Ascending aorta (tissue), 2 donors: ENCODE results near the gene MYNN. TPM values are rescaled to one million over a fixed set of nuclear protein-coding genes. Genes with fewer than 3 reads are reported as not detected.
"Not testable (repeated sequence)": the region's sequence is repeated elsewhere in the genome, so short reads cannot be mapped to it uniquely, and the experiment has no call there.

ENCODE experiments used
- DNase-seq, 2 donors: peaks; one replicate each; pipeline ENCODE4 v3.0.0-alpha.2; 2019; ENCODE audit warnings: low spot score in 2 of 2
- H3K27ac ChIP-seq, 2 donors: fragments of 200-600 bp; sonication (generic); one replicate each; pipeline ENCODE4 v1.5.1; 2016 to 2017; ENCODE audit warnings: mild to moderate bottlenecking in 1 of 2
- H3K27me3 ChIP-seq: fragments of 200-600 bp; sonication (generic); one replicate; pipeline ENCODE4 v1.5.1; 2017
- H3K36me3 ChIP-seq, 2 donors: fragments of 200-600 bp; sonication (generic); one replicate each; pipeline ENCODE4 v1.5.1; 2016
- H3K4me1 ChIP-seq, 2 donors: fragments of 200-600 bp; sonication (generic); one replicate each; pipeline ENCODE4 v1.5.1; 2016 to 2017; ENCODE audit warnings: mild to moderate bottlenecking in 1 of 2
- H3K4me3 ChIP-seq, 2 donors: fragments of 200-600 bp; sonication (generic); one replicate each; pipeline ENCODE4 v1.5.1; 2016 to 2017; ENCODE audit warnings: mild to moderate bottlenecking in 1 of 2
- H3K9me3 ChIP-seq, 2 donors: fragments of 200-600 bp; sonication (generic); one replicate each; pipeline ENCODE4 v1.5.1; 2016
- intact Hi-C: fragments of 100-400 bp; cut with DNase I; formaldehyde crosslinking; loops from one replicate; pipeline ENCODE4 v1.15.1; 2023
- total RNA-seq: library from RNA; depleted of rRNA; stranded (reverse); fragments of >200 nt; gene quantifications from one replicate; pipeline ENCODE4 v1.1.0, GENCODE V29; 2016
- TF ChIP-seq, protein P1 (sequence below), 3 experiments: fragments of 200-600 bp in 2 of 3; fragments of 450-650 bp in 1 of 3; sonication (generic) in 2 of 3; IDR thresholded peaks; one replicate each; pipeline ENCODE4 v1.5.1; 2016 to 2019; ENCODE audit warnings: antibody characterized with exemption in 3 of 3, mild to moderate bottlenecking in 1 of 3, moderate library complexity in 1 of 3

Gene MYNN
- total RNA-seq: 3.9 TPM

DNA sequence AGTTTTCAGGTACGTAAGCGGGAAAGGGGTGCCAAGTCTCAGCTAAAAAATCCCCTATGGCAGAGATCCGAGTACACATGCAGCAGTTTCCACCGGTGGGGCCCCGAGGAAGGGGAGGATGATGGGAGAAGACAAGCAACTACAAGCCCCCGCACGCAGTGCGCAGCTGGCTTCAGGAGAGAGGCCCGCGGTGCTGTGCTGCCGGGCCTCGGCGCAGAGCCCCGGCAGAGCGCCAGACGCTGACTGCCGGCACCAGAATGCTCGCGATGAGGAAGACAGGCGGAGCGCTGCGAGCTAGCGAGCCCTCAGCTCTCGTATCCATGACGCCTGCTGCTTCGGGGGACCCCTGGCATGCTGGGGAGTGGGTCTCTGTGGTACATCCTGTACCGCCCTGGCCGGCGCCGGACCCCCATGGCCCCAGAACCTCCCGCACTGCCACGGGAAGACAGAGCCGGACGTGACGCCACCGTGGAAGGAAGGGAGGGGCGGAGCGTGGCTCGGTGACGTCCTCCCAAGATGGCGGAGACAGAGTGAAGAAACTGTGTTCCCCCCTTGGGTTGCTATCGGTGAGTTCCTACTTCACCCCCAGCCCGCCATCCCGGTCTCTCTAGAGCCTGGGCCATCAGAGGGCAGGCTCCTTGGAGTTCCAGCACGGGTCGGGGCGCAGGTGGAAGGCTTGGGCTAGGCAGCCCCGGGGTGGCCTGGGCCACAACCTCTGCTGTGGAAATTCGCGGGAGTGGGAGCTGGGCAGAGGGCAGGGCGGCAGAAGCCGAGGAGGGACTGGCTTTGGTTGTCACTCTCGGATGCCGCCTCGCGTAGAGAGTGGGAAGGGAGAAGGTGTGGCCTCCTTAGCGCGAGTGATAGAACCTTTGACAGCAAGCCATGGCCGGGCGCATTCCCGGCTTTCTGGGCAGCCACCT is at the start of gene MYNN:
MYNN (plus strand) TSS at position 500 of the 920 bp plus-strand sequence. CDS start 900 bp downstream, outside the sequence.
- DNase-seq: peak; percentile 74 to 96
- Histone ChIP-seq H3K36me3 (peaks cover 11 to 25% of the 10 kb centered on the region in 2 donors), H3K27ac (peak within 1 kb of the TSS; percentile 96 to 97), H3K4me1 (peaks cover 7 to 14% of the 10 kb centered on the region in 2 donors), H3K27me3 (no peaks in the 10 kb centered on the region), H3K4me3 (peak within 1 kb of the TSS; percentile 75 to 78), H3K9me3 (no peaks in the 10 kb centered on the region)
- TF ChIP-seq, protein P1, sequence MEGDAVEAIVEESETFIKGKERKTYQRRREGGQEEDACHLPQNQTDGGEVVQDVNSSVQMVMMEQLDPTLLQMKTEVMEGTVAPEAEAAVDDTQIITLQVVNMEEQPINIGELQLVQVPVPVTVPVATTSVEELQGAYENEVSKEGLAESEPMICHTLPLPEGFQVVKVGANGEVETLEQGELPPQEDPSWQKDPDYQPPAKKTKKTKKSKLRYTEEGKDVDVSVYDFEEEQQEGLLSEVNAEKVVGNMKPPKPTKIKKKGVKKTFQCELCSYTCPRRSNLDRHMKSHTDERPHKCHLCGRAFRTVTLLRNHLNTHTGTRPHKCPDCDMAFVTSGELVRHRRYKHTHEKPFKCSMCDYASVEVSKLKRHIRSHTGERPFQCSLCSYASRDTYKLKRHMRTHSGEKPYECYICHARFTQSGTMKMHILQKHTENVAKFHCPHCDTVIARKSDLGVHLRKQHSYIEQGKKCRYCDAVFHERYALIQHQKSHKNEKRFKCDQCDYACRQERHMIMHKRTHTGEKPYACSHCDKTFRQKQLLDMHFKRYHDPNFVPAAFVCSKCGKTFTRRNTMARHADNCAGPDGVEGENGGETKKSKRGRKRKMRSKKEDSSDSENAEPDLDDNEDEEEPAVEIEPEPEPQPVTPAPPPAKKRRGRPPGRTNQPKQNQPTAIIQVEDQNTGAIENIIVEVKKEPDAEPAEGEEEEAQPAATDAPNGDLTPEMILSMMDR (IDR thresholded peaks at IDR 0.05): peak in 1 of 3 experiments; percentile 11
- intact Hi-C loops: loop anchor here (2.0 to 5.0 kb wide), 4 partner anchors 194 to 626 kb away; partner anchors contain the start of genes PHC3, SEC62 and SKIL

DNA sequence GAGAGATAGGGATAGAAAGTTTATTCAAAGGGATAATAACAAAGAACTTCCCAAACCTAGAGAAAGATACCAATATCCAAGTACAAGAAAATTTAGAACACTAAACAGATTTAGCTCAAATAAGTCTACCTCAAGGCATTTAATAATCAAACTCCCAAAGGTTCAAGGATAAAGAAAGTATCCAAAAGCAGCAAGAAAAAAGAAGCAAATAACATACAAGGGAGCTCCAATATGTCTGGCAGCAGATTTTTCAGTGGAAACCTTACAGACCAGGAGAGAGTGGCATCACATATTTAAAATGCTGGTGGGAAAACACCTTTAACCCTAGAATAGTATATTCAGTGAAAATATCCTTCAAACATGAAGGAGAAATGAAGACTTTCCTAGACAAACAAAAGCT is 41.3 kb upstream of the MYNN start:
- H3K4me1 ChIP-seq, H3K27me3 ChIP-seq, H3K4me3 ChIP-seq, intact Hi-C loops, DNase-seq, H3K27ac ChIP-seq, H3K36me3 ChIP-seq: not testable (repeated sequence)
- peaks cover 0 to 26% of the 10 kb centered on the region in 2 donors for H3K9me3 ChIP-seq

DNA sequence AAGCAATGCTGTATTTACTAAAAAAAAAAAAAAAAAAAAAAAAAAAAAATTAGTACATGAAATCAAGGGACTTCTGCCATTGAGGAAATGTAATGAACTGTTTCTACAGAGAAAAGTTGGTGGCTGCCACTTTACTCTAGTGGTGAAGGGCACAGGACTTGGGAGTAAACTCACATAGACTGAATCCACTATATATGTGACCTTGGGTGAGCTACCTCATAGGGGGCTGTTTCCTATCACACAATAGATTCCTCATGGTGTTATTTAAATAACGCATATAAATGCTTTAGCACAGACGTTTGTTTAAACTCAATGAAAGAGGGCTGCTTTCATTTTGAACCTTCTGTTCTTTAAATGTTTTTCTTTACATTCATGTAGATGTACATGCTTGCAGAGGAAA is 34.1 kb upstream of the MYNN start:
- no peaks in the 10 kb centered on the region for H3K27me3 ChIP-seq
- no peak for DNase-seq
- intact Hi-C loops: no loop called here
- no peaks in the 10 kb centered on the region for H3K36me3 ChIP-seq
- no peak overlapping the region for H3K4me3 ChIP-seq
- peaks cover 0 to 15% of the 10 kb centered on the region in 2 donors for H3K9me3 ChIP-seq
- H3K27ac ChIP-seq: no peak overlapping the region
- TF ChIP-seq, protein P1 (IDR thresholded peaks at IDR 0.05): no peak
- H3K4me1 ChIP-seq: no peaks in the 10 kb centered on the region

DNA sequence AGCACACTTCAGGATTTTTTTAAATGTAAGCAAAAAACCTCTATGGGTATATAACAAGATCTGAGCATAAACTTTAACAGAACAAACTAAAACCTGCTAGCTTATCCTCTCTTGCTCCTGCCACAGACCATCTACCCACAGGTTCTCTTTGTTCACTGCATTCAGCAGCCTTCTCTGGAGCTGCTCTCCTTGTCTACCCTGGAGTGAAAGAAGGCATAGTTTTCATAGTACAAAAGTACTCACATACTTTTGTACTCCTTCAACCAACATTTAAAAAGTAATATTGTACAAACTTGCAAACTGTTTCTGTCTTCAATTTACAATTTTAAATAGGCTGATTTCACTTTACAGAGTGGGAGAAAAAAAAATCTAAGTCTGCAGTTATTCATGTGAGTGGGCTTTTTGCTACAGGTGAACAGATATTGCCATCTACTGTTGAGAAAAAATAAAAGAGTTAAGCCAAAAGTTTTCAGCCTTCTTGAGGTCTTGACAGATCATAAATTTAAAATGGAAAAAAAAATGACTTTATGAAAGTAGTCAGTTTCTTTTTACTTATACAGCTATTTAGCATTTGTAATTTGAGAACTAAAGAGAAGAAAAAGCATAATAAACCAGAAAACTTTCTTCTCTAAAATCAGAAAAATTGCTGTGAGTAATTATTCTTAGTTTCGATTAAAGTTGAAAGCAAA is 28.7 kb upstream of the MYNN start:
- Histone ChIP-seq H3K9me3 (no peaks in the 10 kb centered on the region), H3K36me3 (no peaks in the 10 kb centered on the region), H3K4me3 (no peak overlapping the region), H3K4me1 (no peaks in the 10 kb centered on the region), H3K27me3 (no peaks in the 10 kb centered on the region), H3K27ac (no peak overlapping the region)
- TF ChIP-seq, protein P1 (IDR thresholded peaks at IDR 0.05): peak in 2 of 3 experiments; percentile 29 to 63
- no peak for DNase-seq
- intact Hi-C loops: loop anchor here (2.0 to 10.0 kb wide), 3 partner anchors 700 to 880 kb away; no protein-coding TSS in a partner anchor

DNA sequence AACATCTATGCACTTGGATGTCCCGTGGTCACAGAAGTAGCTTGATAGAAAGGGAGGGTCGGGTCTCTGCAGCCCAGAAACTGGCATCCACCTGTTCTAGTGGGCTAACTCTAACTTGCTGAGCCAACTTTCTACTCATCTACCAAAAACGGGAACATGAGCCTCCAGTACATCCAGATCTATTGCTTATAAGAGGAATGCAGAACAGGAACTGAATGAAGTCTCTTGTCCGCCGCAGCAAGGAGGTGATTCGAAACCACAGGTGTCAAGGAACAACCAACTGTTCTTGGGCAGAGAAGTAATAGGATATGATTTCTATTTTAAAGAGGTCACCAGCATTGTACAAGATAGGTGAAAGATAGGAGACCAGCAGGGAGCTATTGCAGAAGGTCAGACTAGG is 26.3 kb upstream of the MYNN start:
- no peak for DNase-seq
- no peak overlapping the region for H3K4me3 ChIP-seq
- no peaks in the 10 kb centered on the region for H3K9me3 ChIP-seq
- TF ChIP-seq, protein P1 (IDR thresholded peaks at IDR 0.05): no peak
- H3K36me3 ChIP-seq: no peaks in the 10 kb centered on the region
- H3K27ac ChIP-seq: no peak overlapping the region
- H3K27me3 ChIP-seq: no peaks in the 10 kb centered on the region
- H3K4me1 ChIP-seq: no peaks in the 10 kb centered on the region
- intact Hi-C loops: loop anchor here (10.0 kb wide), 1 partner anchor 702 kb away; no protein-coding TSS in a partner anchor
